ENCODE data around the gene TRIM7.

Gene TRIM7

DNA sequence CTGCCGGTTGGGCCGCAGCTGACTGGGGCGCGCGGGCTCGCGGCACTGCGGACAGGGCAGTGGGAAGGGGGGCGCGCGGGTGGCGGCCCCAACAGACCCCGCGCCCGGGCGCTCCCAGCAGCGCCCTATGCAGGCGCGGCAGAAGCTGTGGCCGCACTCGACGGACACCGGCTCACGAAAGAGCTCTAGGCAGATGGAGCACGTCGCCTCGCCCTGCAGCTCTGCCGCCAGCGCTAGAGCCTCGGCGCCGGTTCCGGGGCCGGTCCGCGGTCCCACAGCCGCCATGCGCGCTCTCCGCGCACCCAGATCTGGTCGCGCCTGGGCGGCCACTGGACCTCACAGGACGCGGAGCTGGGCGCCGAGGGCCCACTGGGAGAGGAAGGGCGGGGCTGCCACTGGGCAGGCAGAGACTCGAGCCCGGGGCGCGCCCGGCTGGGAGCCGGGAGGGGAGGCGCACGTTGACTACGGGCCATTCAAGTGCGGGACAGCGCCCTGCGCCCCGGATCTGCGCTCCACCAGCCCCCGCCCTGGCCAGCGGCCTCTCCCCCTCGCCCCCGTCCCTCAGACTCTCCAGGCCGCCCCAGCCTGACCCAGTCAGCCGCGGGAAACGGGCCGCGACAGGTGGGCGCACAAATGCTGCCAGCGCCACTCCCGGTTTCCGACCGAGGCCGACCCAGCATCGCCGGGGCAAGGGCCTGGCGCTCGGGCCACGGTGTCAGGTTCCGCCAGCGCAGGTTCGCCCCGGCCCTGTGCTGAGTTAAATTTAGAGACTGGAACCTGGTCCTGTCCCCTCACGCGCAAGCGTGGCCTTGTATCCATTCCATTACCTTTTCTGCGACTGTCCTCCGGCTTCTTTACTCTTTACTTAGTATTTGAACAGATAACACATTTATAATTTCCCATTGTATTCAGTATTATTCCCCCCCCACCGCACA is at the start of gene TRIM7:
TSS of gene TRIM7 (minus strand) at position 371 of the 935 bp plus-strand sequence. CDS start at position 285, 86 bp downstream.
- peak; percentile 54 for DNase-seq

- no peak for DNase-seq
Observed at GRCh38 chr5:181248277-181248676, 43.3 kb upstream of the TRIM7 start.

DNA sequence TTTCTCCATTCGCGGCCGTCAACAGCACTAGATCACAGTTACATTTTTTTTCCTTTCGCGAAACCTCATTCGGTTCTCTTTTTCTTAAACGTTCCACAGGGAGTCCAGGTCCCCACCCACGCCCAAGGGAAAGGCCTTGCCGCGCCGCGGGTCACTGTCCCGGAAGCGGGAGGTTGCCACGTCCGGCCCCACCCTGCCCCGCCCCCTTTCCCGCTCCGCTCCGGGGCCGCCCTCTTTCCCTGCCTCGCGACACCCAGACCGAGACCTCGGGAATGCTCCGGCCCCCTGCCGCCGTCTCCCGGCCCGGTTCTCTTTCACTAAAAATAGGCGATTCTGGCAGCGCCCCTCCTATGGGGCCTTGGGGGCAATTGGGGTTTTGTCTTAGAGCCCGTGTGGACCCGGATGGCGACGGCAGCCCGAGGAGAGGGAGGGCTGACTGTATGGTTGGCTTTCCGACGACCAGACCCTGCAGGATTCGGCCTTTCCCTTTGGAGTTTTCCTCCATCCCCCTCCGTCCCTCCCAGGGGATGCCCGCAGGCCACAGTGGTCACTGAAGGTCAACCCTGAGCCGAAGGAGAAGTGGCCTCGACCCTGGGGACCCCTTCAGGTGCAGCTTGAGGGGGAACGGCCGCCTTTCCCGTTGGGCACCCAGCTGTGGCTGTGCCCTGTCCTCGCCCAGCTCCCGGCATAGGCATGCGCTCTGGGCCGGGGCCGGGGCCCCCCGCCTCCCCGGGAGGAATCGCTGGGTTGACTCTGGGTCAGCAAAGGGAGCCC is 41.5 kb upstream of the TRIM7 start:
- peak; percentile 94 for DNase-seq

DNA sequence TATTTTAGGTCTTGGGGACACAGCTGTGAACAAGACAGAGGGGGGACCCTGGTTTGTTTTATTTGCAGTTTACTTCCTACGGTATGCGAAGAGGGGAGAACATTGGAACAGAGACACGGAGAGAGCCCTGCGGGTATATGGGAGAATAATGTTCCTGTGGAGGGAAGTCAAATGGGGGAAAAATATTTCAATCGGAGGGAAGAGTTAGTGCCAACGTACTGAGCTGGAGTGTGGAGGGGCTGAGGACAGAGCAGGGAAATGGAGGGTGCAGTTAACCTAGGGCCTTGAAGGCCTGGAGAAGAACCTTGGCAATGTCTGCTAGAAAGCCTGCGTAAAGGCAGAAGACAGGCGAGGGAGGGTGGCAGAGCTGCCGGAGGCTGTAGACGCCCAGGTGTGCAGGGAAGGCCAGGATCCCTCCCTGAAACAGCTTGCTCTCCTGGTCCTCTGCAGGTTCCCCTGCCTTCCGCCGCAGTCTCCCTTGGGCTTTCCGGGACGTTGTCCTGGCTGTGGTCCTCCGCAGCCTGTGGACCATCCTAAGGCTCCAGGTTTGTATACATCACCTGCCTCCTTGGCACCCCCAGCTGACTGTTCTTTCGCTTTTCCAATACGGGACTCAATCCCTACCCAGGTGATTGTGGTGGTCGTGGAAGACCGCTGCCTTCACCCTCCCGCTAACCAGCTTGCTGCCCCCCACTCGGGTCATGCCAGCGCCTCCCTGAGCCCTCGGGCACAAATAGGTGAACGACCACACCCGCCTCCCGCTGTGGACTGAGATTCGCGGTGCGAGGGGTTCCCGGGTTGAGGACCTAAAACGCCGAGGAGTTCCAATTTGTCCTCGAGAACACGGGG is 40.7 kb upstream of the TRIM7 start:
- DNase-seq, result no peak

- peak; percentile 95 for DNase-seq
Observed at GRCh38 chr5:181243564-181244343, 38.8 kb upstream of the TRIM7 start, which contains the start of gene RACK1. Gene RACK1, minus strand, starts transcription at chr5:181243906. Its CDS starts 106 bp downstream, at chr5:181243800.

- DNase-seq, result no peak
Observed at GRCh38 chr5:181243018-181243563, 38.1 kb upstream of the TRIM7 start.

DNA sequence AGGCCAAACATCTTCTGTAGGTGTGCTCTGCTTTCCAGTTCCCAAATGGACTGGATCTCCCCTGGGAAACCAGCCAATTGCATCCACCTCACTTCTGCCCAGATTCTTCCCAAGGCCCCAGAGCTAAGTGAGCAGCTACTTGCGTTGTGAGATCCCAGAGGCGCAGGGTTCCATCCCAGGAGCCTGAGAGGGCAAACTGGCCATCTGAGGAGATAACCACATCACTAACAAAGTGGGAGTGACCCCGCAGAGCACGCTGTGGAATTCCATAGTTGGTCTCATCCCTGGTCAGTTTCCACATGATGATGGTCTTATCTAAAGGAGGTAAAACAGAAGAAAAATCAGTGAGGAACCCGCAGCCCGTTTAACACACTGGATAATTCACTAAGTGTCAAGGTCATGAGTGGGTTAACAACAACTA is 37.0 kb upstream of the TRIM7 start:
- DNase-seq, result no peak

DNA sequence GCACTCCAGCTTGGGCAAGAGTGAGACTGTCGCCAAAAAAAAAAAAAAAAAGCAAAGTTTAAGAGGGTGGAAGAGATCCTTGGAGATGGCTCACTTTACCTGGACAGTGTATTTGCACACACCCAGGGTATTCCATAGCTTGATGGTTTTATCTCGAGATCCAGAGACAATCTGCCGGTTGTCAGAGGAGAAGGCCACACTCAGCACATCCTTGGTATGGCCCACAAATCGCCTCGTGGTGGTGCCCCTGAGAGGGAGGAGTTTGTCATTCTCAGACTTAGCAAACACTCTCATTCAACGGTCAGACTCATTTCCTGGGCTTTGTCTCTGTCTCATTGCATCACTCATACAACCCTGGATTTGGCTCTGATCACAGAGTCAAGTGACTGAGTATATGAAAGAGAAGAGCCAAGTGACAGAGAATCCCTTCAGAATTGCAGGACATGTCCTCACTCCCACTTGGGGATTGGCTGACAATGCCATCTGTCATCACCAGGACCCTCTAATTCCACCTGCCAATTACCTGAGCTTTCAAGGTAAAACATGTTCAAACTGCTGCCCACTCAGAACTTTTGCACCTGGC is 36.5 kb upstream of the TRIM7 start:
- DNase-seq, result no peak

DNA sequence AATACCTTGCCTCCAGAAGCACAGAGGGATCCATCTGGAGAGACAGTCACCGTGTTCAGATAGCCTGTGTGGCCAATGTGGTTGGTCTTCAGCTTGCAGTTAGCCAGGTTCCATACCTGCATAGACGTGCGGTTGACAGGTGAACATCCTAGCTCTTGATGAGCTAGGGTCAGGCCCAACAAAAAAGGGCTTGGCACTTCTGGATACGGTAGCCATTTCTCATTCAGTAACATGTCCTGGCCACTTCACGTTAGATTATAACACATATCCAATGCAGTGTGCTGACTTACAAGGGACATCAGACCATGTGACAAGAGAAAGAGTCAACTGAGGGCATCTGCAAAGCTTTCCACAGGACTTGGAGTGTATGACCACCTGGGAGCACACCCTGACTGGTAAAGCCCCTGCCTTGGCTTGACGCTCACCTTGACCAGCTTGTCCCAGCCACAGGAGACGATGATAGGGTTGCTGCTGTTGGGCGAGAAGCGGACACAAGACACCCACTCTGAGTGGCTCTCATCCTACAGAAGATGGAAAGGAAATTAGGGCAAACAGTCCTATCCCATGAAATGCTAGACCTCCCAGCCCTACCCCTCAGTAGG is 34.2 kb upstream of the TRIM7 start:
- no peak for DNase-seq

GRCh38 chr5:181237729-181238385 is 32.9 kb upstream of the TRIM7 start:
- DNase-seq, result no peak

GRCh38 chr5:181236954-181237641 is 32.1 kb upstream of the TRIM7 start:
- no peak for DNase-seq

DNA sequence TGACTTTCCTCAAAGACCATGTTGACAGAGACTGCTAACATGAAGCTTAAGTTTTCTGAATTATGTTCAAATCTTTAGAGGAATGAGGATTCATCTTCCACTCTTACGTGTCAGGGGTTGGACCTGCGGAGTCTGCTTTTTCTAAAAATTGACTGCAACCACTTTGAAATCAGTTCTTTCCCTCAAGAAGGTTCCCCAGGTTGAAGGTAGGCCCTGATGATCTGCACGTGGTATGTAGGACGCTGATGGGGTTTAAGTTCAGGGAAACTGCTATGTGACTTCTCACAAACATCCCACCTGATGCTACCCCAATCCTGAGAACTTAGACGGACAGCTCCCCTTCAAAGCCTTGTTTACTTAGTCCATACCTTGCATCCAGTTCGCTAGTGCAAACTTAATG is 31.5 kb upstream of the TRIM7 start:
- no peak for DNase-seq

- no peak for DNase-seq
Observed at GRCh38 chr5:181235689-181236366, 30.8 kb upstream of the TRIM7 start.

DNA sequence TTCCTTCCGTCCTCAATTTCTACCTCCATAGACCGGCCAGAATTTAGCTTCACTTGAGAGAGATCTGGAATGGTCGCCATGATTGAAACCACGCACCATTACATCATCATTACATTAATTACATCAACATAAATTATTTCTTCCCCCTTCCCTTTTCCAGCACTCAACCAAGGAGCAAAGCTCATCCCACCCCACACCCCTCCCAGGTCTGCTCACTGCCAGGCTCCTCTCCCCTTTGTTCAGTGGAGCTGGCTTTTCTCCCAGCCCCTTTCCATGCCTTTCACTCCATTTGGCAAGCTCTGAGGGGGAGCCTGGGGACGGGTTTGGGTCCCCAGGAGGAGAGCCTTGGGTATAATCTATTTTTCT is 30.3 kb upstream of the TRIM7 start:
- DNase-seq, result no peak

DNA sequence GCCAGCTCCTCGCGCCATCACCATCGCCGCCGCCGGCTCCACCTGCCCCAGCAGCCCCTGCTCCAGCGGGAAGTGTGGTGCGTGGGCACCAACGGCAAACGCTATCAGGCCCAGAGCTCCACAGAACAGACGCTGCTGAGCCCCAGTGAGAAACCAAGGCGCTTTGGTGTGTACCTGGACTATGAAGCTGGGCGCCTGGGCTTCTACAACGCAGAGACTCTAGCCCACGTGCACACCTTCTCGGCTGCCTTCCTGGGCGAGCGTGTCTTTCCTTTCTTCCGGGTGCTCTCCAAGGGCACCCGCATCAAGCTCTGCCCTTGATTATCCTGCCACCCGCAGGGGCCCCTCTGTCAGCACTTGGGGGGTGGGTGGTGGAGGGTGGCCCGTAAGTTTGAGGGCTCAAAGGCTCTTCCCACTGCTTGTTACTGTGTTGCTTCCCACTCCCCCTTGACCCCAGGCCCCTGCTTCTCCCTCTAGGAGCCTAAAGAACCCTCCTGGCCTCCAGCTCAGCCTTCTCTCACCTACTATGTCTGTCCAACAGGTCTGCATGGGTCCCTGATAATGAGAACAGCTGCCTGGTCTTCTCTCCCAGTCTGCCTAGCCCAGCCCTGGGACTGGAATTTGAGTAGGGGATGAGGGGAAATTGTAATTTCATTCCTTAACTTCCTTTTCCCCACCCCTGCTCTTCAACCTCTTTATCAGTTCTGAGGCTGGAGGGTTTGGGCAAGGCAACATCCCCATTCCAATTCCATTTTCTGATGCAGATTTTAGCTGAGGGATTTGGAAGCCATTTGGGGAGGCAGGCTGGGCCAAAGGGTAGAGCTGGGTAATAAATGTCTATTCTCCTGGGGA is 29.7 kb upstream of the TRIM7 start:
- no peak for DNase-seq

DNA sequence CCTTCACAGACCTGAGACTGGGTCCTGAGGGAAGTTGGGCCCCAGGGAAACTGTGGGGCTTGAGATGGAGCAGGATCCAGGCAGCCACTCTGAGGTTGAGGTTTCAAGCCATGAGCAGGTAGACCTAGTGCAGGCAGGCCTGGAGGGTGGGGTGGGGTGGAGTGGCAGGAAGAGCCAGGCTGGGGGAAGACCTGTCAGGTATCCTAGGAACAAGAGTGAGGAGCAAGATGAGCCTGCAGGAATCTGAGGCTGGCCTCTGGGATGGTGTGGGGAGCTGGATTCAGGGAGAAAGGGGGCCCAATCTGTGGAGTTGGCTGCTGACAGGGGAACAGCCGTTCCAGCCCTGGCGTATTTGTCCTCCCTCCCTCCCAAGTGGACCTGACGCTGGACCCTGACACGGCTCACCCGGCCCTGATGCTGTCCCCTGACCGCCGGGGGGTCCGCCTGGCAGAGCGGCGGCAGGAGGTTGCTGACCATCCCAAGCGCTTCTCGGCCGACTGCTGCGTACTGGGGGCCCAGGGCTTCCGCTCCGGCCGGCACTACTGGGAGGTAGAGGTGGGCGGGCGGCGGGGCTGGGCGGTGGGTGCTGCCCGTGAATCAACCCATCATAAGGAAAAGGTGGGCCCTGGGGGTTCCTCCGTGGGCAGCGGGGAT is 28.9 kb upstream of the TRIM7 start:
- DNase-seq, result no peak

- DNase-seq, result no peak
Observed at GRCh38 chr5:181233088-181233800, 28.2 kb upstream of the TRIM7 start.
